Measurements from ENCODE around the gene PRRC2A. TPM values are rescaled to one million over a fixed set of nuclear protein-coding genes. Genes with fewer than 3 reads are reported as not detected.

PRRC2A gene
- total RNA-seq, 1 donor from 2014 or later: 117 TPM

- no peak for TF ChIP-seq CTCF (IDR thresholded peaks at IDR 0.05; ENCODE audit: insufficient read depth, low read length, poor library complexity, severe bottlenecking)
- Histone ChIP-seq H3K4me3 (ENCODE audit: low read depth, low read length) (no peak overlapping the region), H3K36me3 (ENCODE audit: control insufficient read depth, insufficient read depth, low read length) (no peaks in the 10 kb centered on the region), H3K27me3 (ENCODE audit: control insufficient read depth, insufficient read depth, low read length) (no peaks in the 10 kb centered on the region)
- no peak for DNase-seq (ENCODE audit: low read depth)
These were observed 34.2 kb downstream of the PRRC2A start for GRCh38 chr6:31654574-31655348.

GRCh38 chr6:31655349-31656237 is 35.1 kb downstream of the PRRC2A start, which contains the start of gene APOM:
APOM (plus strand) TSS chr6:31655894; CDS start chr6:31655967, 73 bp downstream.
- Histone ChIP-seq H3K36me3 (ENCODE audit: control insufficient read depth, insufficient read depth, low read length) (no peaks in the 10 kb centered on the region), H3K4me3 (ENCODE audit: low read depth, low read length) (no peak within 1 kb of the TSS), H3K27me3 (ENCODE audit: control insufficient read depth, insufficient read depth, low read length) (no peaks in the 10 kb centered on the region)
- no peak for TF ChIP-seq CTCF (IDR thresholded peaks at IDR 0.05; ENCODE audit: insufficient read depth, low read length, poor library complexity, severe bottlenecking)
- no peak for DNase-seq (ENCODE audit: low read depth)

GRCh38 chr6:31657406-31658157 is 37.1 kb downstream of the PRRC2A start:
- no peak for TF ChIP-seq CTCF (IDR thresholded peaks at IDR 0.05; ENCODE audit: insufficient read depth, low read length, poor library complexity, severe bottlenecking)
- Histone ChIP-seq H3K4me3 (ENCODE audit: low read depth, low read length) (no peak overlapping the region), H3K27me3 (ENCODE audit: control insufficient read depth, insufficient read depth, low read length) (no peaks in the 10 kb centered on the region), H3K36me3 (ENCODE audit: control insufficient read depth, insufficient read depth, low read length) (no peaks in the 10 kb centered on the region)
- DNase-seq (ENCODE audit: low read depth): no peak

GRCh38 chr6:31658158-31658688 is 37.7 kb downstream of the PRRC2A start:
- no peak for DNase-seq (ENCODE audit: low read depth)
- TF ChIP-seq CTCF (IDR thresholded peaks at IDR 0.05; ENCODE audit: insufficient read depth, low read length, poor library complexity, severe bottlenecking): no peak
- no peaks in the 10 kb centered on the region for H3K27me3 ChIP-seq (ENCODE audit: control insufficient read depth, insufficient read depth, low read length)
- no peak overlapping the region for H3K4me3 ChIP-seq (ENCODE audit: low read depth, low read length)
- H3K36me3 ChIP-seq (ENCODE audit: control insufficient read depth, insufficient read depth, low read length): no peaks in the 10 kb centered on the region

- H3K4me3 ChIP-seq (ENCODE audit: low read depth, low read length): peak overlapping the region; percentile 77
- TF ChIP-seq CTCF (IDR thresholded peaks at IDR 0.05; ENCODE audit: insufficient read depth, low read length, poor library complexity, severe bottlenecking): no peak
- no peaks in the 10 kb centered on the region for H3K27me3 ChIP-seq (ENCODE audit: control insufficient read depth, insufficient read depth, low read length)
- no peaks in the 10 kb centered on the region for H3K36me3 ChIP-seq (ENCODE audit: control insufficient read depth, insufficient read depth, low read length)
- no peak for DNase-seq (ENCODE audit: low read depth)
These were observed 38.6 kb downstream of the PRRC2A start for GRCh38 chr6:31658983-31659648.

All from kidney epithelial cell (primary cell).